ENCODE measurements around the gene C2orf66.

Gene C2orf66

DNA sequence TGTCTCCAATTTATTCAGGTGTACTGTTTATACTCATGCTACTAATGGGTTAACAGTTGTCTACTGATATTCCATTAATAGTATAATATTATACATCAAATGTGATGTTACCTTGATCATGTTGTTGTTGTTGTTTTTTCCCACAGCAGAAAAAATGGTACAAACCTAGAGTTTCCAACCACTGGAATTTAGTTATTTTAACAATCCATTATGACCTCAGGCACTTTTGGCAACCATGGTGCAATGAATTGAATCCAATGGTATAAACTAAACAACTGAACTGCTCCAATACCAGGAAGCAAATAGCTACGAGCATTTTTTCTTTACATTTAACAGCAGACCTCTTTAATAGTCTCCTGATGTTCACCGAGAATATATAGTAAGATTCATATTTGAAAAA is 31.0 kb upstream of the C2orf66 start:
- no peak for DNase-seq (ENCODE audit: low read depth)
- TF ChIP-seq, protein P1, sequence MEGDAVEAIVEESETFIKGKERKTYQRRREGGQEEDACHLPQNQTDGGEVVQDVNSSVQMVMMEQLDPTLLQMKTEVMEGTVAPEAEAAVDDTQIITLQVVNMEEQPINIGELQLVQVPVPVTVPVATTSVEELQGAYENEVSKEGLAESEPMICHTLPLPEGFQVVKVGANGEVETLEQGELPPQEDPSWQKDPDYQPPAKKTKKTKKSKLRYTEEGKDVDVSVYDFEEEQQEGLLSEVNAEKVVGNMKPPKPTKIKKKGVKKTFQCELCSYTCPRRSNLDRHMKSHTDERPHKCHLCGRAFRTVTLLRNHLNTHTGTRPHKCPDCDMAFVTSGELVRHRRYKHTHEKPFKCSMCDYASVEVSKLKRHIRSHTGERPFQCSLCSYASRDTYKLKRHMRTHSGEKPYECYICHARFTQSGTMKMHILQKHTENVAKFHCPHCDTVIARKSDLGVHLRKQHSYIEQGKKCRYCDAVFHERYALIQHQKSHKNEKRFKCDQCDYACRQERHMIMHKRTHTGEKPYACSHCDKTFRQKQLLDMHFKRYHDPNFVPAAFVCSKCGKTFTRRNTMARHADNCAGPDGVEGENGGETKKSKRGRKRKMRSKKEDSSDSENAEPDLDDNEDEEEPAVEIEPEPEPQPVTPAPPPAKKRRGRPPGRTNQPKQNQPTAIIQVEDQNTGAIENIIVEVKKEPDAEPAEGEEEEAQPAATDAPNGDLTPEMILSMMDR (IDR thresholded peaks at IDR 0.05; ENCODE audit: insufficient read depth, low read depth, low read length, missing control alignments), result no peak
- no peak overlapping the region for H3K4me3 ChIP-seq (ENCODE audit: low read length)

DNA sequence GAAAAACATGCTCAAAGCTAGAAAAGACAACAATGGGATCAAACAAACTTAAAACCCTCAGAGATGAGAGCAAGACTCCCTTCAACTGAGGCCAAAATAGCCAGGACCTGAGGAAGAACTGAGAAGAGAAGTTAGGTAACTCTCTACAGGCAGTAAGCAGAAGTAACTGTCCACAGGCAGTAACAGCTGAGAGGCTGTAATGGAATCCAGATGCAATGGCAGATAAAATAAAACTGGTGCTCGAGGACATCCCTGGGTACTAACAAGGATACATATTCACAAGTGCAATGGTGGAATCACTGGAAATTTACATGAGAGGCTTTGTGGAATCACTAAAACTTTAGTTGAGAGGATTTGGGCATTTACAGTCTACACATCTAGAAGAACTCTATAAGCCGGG is 30.4 kb upstream of the C2orf66 start:
- no peak overlapping the region for H3K4me3 ChIP-seq (ENCODE audit: low read length)
- TF ChIP-seq, protein P1 (IDR thresholded peaks at IDR 0.05; ENCODE audit: insufficient read depth, low read depth, low read length, missing control alignments), result no peak
- no peak for DNase-seq (ENCODE audit: low read depth)

DNA sequence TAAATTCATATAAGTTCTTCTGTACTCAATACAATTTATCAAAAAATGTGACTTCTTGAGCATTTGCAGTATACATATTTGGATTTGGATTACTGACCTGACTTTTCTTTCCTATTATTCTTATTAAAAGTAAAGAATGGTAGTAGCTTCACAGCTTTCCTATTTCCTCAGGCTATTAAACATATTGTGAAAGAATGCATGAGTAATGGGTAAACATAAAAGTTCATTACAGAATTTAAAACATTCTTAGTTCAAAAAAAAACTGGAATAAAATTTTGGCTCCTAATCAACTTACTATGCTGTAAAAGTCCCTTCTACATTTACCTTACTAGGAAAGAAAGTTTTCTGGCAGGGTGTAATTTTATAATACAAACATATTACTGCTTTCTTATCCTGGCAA is 27.3 kb upstream of the C2orf66 start:
- TF ChIP-seq, protein P1 (IDR thresholded peaks at IDR 0.05; ENCODE audit: insufficient read depth, low read depth, low read length, missing control alignments), result no peak
- H3K4me3 ChIP-seq (ENCODE audit: low read length), result no peak overlapping the region
- DNase-seq (ENCODE audit: low read depth), result peak; percentile 74

DNA sequence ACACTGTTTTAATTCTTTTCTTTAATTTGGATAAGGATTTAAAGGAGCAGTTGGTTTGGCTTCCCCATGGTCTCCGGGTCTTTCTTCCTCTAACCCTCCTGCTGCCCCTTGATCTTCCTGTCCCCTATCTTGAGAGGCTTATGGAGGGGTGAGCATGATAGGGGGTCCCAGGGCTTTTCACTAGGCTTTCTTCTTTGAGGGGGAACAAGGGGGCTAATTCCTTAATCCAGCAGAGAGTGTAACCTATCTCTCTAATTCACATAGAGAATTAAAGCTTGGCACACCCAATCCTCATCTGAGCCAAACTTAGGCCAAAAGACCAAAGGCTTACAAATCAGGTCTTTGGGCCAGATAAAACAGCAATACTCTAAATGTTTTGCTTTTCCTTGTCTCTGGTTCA is 21.5 kb upstream of the C2orf66 start:
- H3K4me3 ChIP-seq (ENCODE audit: low read length), result no peak overlapping the region
- no peak for DNase-seq (ENCODE audit: low read depth)
- TF ChIP-seq, protein P1 (IDR thresholded peaks at IDR 0.05; ENCODE audit: insufficient read depth, low read depth, low read length, missing control alignments), result no peak

DNA sequence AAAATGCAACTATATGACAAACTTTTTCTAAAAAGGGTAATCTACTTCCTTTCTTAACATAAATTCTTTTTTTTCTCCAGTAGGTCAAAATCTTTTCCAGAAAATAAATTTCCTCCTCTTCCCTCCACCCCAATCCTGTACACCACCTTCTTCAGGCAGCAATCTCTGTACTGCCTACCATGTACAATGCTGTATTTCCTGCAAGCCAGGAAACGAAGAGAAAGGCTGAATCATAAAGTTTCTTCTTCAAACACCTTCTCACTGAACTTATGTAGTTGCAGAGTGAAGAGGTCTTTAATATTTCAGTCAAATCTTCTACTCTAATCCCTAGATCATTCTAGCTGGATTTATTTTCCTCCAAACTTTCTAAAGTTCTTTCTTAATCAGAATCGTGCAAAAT is 18.2 kb upstream of the C2orf66 start:
- TF ChIP-seq, protein P1 (IDR thresholded peaks at IDR 0.05; ENCODE audit: insufficient read depth, low read depth, low read length, missing control alignments), result no peak
- DNase-seq (ENCODE audit: low read depth), result peak; percentile 9
- H3K4me3 ChIP-seq (ENCODE audit: low read length), result no peak overlapping the region

DNA sequence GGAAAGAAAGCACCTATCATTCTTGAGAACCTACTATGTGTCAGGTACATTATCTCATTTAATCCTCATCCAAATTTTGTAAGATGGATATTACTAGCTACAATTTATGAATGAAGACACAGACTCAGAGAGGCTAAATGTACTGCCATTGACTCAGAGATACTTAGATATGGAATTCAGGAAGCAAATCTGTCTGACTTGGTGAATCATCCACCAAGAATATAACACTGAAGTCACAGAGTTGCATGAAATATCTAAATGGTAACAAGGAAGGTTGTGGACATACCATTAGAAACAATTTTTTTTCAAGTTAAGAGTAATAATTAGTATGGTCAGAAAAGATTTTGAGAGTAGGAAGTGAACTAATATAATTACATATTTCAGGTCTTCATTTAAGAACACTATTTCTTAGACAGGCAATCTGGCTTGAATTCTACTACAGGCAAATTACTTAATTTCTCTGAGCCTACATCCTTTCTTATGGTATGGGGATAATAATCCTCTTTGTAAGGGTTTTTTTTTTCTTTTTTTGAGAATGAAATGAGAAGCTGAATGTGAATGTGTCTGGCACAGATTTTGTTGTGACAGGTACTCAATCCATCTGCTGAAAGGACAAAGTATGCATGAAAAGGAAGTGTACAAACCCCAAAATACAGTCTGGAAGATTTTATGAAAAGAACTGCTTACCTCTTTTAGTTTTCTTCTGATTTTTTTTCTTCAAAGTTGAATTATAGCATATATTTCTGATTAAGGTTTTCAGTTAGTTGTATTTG is 14.8 kb upstream of the C2orf66 start:
- TF ChIP-seq, protein P1 (IDR thresholded peaks at IDR 0.05; ENCODE audit: insufficient read depth, low read depth, low read length, missing control alignments), result no peak
- H3K4me3 ChIP-seq (ENCODE audit: low read length), result no peak overlapping the region
- DNase-seq (ENCODE audit: low read depth), result peak; percentile 80

DNA sequence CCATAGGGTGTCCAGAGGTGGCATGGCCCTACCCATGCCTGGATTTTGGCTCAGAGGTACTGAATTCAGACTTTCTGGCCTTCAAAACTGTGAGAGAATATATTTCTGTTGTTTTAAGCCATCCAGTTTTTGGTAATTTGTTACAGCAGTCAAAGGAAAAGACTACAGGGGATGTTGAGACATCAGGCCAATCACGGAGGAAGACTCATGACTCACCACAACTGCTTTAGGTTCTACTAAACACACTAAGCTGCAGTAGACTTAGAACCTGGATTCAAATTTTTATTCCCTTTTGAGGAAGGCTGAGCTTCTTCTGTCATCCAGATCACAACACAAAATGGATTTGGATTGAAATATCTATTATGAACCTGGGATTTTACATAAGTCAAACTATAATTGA is 12.0 kb upstream of the C2orf66 start:
- TF ChIP-seq, protein P1 (IDR thresholded peaks at IDR 0.05; ENCODE audit: insufficient read depth, low read depth, low read length, missing control alignments), result no peak
- DNase-seq (ENCODE audit: low read depth), result peak; percentile 37
- H3K4me3 ChIP-seq (ENCODE audit: low read length), result no peak overlapping the region

Data from epithelial cell of esophagus (primary cell).